Hypothalamus (tissue), 51 donors: ENCODE results near the gene NCBP1.
A peak's percentile ranks its signal among the peaks of the same experiment; 100 is the strongest.
"Not testable (repeated sequence)": the region's sequence is repeated elsewhere in the genome, so short reads cannot be mapped to it uniquely, and the experiment has no call there.

ENCODE experiments used
- DNase-seq, 51 donors: peaks; one replicate each; lab custom pipeline; 2025; lab: John Stamatoyannopoulos, UW

Gene NCBP1, protein sequence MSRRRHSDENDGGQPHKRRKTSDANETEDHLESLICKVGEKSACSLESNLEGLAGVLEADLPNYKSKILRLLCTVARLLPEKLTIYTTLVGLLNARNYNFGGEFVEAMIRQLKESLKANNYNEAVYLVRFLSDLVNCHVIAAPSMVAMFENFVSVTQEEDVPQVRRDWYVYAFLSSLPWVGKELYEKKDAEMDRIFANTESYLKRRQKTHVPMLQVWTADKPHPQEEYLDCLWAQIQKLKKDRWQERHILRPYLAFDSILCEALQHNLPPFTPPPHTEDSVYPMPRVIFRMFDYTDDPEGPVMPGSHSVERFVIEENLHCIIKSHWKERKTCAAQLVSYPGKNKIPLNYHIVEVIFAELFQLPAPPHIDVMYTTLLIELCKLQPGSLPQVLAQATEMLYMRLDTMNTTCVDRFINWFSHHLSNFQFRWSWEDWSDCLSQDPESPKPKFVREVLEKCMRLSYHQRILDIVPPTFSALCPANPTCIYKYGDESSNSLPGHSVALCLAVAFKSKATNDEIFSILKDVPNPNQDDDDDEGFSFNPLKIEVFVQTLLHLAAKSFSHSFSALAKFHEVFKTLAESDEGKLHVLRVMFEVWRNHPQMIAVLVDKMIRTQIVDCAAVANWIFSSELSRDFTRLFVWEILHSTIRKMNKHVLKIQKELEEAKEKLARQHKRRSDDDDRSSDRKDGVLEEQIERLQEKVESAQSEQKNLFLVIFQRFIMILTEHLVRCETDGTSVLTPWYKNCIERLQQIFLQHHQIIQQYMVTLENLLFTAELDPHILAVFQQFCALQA

DNA sequence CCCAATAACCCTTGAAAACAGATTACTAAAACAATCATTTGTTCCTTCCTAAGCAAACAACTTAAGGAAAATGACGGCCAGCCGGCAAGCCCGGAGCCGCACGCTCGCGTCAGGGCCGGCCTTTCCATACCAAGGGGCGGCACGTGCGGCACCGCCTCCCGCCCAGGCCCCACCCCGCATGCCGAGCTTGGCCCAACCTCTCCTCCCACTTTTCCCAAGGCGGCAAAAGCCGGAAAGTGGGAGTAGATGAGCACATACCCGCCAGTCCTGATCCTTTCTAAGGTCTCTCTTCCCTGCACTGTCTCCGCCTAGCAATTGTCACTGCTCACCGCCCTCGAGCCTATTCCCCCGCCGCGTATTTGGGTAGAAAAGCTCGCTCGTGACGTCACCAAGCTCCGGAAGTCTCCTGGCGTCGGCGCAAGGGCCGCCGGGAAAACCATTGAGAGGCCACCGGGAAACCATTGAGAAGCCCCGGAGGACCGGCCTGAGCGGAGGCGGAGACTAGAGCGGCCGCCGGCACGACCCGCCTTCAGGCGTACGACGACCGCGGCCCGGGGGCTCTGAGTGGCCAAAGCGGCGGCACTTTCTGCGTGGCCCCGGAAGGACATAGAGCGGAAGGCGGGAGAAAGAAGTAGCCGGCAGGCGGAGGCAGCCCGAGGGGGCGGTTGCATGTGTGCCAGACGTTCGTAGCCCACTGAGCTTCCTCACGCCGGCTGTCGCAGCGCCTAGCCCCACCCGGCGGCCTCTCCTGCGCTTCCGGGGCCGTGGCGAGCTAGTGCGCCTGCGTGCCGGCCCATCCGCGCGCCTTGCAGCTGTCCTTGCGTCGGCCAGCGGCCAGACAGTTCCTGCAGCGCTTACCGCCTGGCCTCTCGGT, at the start of gene NCBP1, which contains the start of gene TSTD2:
Gene NCBP1, plus strand, starts transcription at position 837 of the 874 bp plus-strand sequence. CDS start 61 bp downstream, outside the sequence.
Gene TSTD2, minus strand, starts transcription at position 384 of the 874 bp plus-strand sequence. CDS start 5,806 bp downstream, outside the sequence.
- DNase-seq: peak; percentile 89 to 100 (median 97)

DNA sequence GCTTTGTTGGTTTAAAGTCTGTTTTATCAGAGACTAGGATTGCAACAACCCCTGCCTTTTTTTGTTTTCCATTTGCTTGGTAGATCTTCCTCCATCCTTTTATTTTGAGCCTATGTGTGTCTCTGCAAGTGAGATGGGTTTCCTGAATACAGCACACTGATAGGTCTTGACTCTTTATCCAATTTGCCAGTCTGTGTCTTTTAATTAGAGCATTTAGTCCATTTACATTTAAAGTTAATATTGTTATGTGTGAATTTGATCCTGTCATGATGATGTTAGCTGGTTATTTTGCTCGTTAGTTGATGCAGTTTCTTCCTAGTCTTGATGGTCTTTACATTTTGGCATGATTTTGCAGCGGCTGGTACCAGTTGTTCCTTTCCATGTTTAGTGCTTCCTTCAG, 48.8 kb upstream of the NCBP1 start:
- DNase-seq: not testable (repeated sequence)

DNA sequence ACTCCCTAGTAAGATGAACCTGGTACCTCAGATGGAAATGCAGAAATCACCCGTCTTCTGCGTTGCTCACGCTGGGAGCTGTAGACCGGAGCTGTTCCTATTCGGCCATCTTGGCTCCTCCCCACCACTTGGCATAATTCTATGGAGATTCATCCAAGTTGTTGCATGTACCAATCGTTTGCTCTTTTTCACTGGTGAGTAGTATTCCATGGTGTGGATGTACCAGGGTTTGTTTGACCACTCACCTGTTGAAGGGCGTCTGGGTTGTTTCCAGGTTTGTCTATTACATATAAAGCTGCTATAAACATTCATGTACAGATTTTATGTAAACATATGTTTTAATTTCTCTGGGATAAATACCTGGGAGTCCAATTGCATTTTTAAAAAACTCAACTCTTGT, 46.7 kb upstream of the NCBP1 start:
- not testable (repeated sequence) for DNase-seq

DNA sequence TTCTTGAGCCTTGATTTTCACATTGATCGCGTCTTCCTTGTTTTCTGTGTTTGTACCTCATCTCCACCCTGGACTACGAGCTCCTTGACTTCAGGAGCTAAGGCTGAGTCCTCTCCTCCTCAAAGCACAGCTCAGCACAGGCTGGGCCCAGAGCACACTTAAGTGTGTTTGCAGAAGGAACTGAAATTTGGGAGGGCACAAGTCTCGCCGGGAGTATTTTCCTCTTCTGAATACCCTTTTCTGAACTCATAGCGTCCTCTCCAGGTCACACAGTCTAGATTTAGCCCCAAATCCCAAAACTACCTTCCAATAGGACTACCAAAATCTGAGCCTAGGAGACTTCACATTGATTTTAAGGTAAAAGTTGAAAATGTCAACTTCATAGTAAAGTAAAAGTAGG, 42.1 kb upstream of the NCBP1 start:
- DNase-seq: no peak

DNA sequence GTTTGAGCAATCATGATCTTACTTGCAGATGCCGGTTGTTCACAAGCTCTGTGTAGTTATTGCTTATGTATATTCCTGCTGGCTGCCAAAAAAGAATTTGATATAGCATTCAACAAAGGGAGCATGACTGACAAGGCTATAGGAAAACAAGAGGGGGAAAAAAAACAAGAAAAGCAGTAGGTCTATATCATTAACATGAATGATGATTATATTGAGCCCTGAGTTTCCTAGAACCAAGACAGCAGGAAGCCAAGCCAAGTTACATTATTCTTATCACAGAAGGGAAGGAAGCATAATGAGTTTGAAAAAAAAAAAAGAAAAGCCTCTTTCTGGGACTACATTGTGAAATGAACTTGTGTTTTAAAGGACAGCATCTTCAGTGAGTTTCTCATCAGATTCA, 41.5 kb upstream of the NCBP1 start:
- no peak for DNase-seq

DNA sequence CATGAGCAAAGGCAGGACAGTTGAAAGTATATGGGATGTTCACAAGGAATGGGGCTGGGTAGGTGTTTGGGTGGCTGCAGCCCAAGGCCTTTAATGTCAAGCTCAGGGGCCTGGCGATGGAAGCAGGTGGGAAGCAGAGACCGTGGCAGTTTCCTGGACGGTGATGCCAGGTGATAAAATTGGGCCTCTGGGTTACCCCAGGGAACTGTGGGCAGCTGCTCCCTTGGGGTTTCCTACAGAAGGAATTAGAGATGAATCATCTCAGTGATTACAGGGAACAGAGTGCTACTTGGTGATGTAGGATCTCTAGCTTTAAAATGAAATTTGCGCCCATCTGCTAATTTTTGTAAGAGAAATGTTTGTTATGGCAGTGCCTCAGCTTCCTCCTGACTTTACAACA, 39.7 kb upstream of the NCBP1 start:
- no peak for DNase-seq

DNA sequence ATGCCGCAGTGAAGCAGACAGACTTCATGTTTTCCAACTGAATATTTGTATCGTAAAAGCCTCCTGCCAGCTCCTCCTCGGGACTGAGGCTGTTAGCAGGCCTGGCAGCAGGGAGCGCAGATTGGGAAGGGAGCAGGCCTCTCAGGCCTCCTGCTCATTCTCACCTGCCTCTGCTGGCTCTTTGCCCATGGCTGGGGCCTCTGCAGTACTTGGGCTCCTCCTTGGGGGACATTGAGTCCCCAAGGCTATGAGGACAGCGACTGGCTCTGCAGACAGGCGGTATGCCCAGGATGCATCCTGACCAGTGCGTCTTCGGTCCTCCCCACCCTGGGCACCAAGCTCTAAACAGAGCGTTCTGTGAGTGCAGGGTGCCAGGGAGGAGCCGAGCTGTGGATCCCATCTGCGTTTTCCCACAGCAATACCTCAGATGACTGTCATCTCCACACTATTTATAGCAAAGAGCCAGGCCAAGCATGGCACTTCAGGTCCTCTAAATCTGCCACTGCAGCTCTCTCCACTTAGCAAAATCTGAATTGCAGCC, 39.2 kb upstream of the NCBP1 start:
- DNase-seq: no peak

DNA sequence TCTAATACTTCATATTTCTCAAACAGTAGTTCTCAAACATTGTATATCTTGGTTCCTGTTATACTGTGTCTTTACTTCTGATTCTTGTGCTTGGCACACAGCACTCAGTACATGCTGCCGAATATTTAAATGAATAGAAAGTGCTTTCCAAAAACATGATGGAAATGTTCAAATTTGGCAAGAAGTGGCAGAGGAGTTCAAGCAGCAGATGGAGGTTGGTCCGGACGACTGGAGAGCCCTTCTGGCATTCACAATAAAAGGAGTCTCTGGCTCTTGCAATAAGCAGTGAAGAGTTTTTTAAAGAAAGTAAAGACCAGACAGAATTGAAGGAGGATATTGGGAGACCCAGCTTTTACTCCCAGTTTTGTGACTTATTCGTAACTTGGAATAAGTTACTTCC, 36.7 kb upstream of the NCBP1 start:
- no peak for DNase-seq

DNA sequence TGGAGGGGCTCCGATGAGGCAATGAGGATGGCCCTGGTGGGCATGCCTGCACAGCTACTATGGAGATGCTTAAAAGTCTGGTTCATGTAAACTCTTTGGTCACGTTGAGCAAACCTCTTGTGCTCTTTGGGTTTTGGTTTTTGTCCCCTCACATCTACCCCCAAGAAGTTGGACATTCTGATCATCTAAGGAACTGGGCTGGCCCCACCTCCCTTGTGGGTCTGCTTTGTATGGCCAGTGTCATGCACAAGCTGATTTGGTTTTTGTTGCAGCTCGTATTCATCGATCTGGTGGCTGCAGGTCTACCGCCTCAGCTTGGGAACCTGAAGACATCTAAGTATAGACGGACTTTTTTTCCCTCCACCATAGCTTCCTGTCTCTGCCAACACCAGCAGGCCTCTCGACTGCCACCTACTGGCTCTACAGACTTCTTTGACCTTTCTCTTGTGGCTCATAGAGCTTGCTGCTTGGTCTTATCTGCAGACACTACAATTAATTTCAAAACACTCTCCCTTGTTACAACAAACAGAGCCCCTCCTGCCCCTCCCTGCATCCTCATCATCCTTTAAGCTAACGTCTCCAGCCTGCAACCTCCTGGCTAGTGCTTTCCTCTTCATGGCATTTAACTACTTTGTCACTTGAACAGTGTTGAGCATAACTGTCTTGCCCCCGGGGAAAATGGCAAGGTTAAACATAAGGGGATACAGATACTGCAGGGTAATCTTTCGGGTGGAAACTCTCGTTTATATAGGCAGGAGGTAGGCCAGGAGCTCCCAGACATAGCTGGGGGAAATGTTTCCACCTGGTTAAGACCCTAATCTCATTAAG, 34.9 kb upstream of the NCBP1 start:
- peak in 45 of 51 donors; percentile 8 to 86 (median 40) for DNase-seq

DNA sequence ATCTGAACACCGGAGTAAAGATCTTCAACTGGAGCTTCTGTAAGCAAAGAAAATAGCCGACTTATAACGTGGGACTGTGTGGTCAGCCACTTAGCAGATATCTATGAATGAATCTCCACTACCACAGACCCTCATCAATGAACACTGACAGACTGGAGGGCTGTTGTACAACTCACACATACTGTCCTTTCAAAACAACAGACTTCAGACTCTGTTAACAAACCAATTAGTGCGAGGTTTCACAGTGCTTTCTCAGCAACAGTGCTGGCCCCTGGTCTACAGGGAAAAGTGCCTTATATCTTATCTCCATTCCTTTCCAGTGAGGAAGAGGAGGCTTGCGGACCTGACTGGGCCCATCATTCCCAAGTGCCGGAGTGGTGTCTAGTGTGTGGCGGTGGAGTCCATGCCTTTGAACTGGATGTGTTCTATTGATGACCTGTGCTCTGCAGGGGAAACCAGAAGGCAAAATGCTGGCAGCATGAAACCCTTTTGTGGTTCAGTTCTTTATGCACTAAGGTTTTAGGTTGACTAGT, 34.2 kb upstream of the NCBP1 start:
- DNase-seq: no peak

DNA sequence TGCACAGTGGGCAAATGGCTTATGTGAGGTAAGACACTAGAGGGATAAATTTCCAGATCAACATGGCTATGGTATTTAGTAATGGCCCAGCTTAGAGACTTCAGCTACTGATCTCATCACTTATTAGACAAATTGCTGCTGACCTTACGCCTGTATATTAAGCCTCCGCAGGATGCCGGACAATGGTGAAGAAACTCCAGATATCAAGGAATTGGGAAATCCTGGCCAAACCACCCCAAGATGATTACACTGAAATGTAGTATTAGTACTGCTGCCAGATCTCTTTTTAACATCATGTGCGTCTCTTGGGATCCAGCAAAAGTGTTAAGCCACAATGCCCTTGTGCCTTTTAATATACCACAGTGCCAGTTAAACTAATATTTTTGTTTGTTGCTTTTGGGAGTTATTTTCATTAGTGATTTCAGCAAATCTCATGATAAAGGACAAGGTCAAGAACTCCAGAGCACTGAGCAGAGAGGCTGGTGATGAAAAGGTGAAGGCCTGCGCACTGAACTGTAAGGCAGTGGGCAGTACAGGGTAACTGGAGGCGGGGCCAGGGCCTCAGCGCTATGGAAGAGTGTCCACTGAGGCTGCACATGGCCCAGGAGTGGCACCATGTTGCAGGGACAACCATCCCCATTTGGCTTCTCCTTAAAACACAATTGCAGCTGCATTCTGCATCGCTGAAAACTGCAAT, 32.9 kb upstream of the NCBP1 start:
- no peak for DNase-seq

DNA sequence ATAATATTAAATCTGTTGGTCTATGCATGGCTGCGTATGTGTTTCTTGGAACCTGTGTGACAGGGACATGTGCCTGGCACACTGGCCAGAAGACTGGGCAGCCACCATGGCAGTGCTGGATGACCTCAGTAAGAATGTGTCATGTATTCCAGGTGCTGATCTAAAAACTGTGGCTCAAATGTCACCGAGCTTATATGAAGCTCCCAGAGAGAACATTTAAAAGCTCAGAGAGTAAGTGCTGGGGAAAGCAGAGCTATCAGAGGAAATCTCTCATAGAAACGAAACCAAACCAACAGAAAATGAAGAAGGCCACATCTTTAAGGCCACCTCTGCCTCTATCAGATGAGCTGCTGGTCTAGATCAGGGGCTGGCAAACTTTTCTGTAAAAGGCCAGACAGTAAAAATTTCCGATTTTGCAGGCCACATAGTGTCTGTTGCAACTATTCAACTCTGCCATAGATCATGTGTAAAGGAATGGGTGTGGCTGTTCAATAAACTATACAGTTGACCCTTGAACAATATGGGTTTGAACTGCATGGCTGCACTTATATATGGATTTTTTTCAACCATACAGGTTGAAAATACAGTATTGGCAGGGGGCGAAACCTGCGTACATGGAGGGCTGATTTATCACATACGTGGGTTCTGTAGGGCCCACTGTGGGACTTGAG, 32.3 kb upstream of the NCBP1 start:
- no peak for DNase-seq

DNA sequence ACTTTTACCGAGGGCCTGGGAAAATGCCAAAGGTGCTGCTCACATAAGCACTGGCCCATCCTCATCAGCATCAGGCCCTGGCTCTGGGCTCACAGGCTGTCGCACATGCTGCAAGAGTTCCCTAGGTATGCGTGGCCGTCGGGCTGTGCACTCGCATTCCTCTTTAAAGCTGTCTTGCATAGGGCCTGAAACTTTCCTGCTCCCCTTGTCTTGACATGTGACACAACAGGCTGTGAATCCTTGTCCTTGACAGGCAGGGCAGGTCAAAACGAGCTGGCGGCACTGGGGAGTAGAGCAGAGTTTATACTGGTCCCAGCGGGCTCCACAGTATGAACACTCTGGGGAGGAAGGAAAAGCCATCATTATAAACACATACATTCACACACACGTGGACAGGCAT, 31.2 kb upstream of the NCBP1 start:
- no peak for DNase-seq

DNA sequence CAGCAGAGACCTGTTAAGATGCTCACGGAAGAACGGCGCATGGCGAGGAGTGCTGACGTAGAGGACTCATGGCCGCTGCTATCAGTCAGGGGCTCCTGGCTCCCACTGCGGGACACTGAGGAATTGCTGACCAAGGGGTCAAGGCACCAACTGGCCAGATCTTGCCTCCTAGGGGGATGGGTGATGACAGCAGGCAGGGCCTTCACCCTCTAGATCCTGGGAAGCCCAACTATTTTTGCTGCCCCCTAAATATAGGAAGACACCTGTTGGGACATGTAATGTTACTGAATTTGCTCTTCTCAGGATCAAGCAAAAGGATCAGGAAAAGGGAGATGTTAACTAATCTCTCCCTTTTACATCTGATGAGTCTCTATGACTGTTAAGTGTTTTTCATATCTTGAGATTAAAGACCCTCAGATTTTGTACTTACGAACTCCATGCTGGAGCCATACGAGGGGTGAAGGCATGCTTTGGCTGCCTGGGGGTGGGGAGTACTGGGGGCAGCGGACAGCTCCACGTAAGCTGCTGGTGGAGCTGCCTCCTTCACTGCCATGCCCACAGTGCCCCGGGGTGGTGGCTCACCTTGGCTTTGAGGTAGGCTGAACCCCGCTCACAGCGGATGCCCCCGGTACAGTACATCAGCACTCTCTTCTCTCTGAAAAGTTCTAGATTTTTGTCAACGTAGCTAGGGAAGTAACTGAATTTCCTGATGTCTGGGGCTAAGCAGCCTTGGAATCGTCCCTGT, 28.5 kb upstream of the NCBP1 start:
- no peak for DNase-seq

DNA sequence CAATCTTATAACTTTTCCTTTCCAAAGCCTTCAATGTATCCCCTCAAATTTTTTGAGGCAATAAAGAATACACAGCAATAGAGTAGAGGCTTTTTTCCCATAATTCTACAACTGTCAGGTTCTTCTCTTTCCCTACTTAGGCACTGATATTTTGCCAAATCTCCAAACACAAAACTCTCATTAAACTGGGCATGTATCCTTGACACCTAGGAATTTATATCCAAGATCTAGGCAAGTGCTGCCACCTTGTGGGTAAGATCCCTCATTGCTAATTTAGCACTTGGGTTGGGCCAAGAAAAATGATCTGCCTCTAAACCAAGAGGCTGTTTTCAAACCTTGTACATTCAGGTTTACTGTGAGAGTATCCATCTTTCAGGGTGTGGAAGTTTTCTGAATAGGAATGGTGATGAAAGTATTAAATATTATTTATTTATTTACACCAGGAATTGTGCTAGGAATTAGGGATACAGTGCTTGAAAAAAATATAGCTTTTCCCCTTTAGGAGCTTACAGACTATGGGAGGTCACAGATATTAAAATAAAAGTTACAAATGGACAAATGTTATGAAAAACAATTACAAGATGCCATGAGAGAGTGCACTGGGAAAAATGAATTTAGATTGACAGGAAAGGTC, 18.1 kb upstream of the NCBP1 start:
- DNase-seq: peak in 28 of 51 donors; percentile 8 to 75 (median 37)

DNA sequence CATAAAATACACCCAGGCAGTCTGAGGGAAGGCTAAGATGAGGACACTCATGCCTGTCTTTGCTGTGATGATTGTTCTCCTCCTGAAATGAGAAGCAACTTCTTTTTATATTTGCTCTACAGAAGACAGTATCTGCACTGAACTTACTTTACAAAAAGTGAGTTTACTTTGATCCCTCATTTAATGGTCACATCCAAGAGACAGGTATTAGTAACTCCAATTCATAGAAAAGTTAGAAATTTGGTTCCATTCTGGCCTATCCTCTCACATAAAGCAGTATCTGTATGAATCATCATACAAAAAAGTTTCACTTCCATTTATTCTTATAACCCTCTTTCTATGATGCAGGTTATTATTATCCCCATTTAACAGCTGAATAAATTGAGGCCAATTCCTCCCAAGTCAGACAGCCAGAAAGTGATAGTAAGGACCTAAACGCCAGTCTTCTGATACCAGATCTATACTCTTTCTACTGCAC, 15.6 kb upstream of the NCBP1 start:
- no peak for DNase-seq

DNA sequence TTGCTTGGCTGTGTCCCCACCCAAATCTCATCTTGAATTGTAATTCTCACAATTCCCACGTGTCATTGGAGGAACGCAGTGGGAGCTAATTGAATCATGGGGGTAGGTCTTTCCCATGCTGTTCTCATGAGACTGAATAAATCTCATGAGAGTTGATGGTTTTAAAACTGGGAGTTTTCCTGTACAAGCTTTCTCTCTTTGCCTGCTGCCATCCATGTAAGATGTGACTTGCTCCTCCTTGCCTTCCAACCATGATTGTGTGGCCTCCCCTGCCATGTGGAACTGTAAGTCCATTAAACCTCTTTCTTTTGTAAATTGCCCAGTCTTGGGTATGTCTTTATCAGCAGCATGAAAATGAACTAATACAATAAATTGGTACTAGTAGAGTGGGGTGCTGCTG, 13.6 kb upstream of the NCBP1 start:
- not testable (repeated sequence) for DNase-seq
